Measurements from ENCODE around the gene PLCXD1.

PLCXD1 gene

DNA sequence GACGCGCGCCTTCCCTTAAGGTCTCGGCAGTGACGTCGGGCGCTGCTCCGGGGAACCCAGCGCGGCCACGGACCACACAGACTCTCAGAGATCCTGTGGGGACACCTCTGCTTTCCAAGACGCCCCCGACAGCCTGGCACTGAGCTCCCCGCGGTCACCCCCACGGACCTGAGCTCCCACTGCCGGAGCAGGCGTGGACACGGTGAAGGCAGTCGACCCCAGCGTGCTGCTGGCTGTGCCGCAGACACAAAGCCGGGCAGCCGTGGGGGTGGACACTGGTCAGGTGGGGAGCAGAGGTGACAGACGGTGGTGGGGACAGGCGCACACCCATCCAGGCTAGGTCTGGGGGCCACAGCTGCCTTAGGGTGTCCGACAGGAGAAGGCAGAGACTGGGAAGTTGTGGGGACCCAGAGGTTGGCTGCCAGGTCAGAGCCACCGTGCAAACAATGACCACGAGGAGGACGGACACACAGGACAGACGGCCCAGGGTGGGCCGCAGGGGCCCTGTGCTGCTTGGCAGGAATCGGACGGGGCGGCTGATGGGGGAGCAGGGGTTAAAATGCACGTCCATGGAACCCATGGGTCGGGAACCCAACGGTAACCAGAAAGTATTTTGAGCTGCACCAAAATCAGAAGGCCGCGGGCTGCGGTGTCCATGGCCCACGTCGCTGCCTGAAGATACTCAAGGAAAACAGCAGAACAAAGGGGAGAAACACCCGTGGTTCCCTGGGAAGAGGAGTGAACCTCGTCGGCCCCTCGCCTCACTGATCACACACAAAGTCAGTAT is 54.0 kb downstream of the PLCXD1 start:
- no peak for DNase-seq (ENCODE audit: low read depth)

DNA sequence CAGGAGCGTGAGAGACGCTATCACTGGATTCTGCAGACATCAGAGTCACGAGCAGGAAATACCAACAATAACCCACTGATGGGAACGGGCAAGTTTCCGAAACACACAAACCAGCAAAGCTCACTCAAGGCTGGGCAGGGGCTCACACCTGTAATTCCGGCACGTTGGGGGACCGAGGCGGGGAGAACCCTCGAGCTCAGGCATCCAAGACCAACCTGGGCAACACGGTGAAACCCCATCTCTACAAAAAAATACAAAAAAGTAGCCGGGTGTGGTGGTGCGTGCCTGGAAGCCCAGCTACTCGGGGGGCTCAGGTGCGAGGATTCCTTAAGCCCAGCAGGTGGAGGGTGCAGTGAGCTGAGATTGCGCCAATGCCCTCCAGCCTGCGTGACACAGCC is 54.6 kb downstream of the PLCXD1 start:
- DNase-seq (ENCODE audit: low read depth), result no peak

DNA sequence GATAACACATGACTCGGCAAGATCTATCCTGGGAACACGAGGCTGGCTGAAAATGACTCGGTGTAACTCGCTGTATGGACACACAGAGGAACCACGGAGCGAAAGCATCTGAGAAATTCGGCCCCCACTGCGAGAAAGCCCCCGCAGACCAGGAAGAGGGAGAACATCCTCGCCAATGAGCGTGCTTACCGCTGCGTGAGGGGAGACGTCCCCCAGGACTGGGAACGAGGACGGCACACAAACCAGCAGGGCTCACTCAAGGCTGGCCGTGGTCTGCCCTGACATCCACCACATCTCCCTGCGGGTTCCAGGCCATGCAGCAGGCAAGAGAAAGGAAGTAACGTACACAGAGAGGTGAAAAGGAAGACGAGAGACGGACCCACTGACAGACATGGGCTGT is 55.0 kb downstream of the PLCXD1 start:
- DNase-seq (ENCODE audit: low read depth), result no peak

- DNase-seq (ENCODE audit: low read depth), result no peak
These were observed 56.2 kb downstream of the PLCXD1 start for GRCh38 chrX:337331-337831.

- no peak for DNase-seq (ENCODE audit: low read depth)
These were observed 57.2 kb downstream of the PLCXD1 start for GRCh38 chrX:338281-338835.

DNA sequence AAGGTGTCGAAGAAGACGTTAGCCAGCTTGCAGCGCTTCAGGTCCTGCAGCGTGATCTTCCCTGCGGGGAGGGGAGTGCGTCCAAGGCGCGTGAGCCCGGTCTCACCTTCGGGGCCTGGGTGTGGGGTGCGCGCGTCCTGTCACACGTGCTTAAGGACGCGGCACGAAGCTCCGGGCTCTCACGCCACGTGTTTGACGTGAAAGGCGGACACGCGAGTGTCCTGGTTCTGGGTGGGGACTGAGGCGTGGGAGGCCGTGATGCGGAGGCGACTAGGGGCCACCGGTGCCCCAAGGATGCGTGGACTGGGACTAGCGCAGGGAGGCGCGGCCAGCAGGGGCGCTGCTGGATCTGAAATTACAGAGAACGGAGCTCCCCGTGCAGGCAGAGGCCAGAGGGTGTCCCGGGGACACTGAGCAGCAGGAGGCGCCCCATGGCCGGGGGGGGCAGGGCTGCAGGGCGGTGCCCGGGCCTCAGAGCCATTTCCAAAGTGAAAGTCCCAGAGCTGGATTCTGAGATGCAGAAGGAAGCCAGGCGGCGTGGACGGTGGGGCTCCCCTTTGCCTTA is 57.7 kb downstream of the PLCXD1 start:
- DNase-seq (ENCODE audit: low read depth), result no peak

DNA sequence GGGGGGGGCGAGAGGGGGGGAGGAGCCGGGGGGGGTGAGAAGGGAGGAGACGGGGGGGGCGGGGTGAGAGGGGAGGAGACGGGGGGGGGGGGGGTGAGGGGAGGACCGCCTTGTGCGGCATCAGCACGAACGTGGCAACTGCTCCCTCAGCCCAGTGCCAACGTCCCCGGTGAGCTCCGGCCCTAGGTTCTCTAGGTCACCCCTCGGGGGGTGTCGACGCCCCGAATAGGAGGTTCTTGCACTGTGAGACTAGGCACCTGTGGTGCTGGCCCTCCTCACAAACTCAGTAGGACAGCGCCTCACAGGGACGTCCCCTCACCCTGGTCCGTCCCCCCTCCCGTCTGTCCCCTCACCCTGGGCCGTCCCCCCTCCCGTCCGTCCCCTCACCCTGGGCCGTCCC is 58.9 kb downstream of the PLCXD1 start:
- no peak for DNase-seq (ENCODE audit: low read depth)

DNA sequence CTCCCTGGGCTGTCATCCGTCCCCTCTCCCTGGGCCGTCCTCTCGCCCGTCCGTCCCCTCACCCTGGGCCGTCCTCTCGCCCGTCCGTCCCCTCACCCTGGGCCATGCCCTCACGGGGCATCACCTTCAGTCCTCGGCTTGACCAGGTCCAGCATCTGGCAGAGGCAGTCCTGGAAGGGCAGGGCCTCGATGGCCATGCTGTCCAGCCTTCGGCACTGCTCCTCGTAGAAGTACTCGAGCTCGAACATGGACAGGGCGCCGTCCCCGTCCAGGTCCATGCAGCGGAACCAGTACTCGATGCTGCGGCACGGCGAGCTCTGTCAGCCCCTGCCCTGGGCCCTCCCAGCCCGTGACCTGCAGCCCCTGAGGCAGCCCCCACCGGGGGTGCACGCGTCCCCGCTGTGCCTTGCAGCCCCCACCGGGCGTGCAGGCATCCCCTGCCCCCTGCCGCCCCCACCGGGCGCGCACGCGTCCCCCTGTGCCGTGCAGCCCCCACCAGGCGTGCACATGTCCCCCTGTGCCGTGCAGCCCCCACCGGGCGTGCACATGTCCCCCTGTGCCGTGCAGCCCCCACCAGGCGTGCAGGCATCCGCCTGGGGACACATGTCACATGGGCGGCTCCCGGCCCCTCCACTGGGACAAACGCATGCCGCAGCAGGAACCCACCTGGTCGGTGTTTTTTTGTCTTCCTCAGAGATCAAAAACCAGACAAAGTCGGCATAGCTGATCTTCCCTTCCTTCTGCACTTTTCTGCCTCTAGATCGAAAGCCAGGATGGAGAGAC is 59.7 kb downstream of the PLCXD1 start:
- DNase-seq (ENCODE audit: low read depth), result no peak

DNA sequence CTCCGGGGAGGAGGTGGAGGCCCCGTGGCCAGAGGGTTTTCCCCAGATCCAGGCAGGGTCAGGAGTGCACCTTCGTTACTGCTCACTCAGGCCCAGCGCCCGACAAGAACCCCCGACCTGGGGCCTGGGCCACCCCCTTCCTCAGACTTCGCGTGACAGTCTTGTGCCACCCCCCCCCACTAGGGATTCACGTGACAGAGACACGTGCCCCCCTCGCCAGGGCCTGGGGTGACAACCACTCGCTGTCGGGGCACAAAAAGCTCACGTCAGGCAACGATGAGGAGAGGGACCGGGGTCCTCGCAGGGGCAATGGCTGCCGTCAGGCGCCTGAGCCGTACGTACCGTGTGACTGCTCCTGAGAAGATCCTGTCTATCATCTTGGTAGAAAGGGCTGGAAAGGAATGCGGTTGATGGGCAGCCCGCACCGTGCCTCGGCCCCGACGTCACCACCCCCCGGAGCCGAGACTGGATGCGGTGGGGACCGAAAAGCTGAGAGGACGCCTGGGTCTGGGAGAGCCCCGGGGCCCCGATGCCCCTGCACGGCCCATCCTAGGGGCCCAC is 60.4 kb downstream of the PLCXD1 start:
- DNase-seq (ENCODE audit: low read depth), result no peak

DNA sequence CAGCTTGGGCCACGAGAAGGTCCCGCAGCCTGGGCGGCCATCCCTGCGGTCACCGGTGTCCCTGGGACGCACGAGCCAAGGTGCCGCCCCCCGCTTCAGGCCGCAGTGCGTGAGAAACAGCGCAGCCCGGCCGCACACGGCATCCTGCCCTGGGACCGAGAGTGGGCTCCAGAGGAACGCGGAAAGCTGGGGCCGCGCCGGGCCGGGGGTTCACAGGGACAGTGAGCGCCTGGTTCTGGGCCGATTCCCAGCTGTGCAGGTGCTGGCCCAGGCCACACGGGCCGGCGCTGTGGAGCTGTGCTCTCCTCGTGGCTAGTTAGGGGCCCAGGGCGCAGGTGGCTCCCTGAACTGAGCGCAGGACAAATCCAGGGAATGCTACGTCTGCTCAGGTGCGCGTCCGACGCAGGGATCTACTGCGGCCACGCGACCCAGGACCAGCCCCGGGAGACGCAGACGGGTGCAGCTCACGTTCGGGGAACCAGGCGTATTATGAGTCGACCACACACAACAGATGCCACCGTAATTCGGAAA is 63.3 kb downstream of the PLCXD1 start:
- DNase-seq (ENCODE audit: low read depth), result no peak

DNA sequence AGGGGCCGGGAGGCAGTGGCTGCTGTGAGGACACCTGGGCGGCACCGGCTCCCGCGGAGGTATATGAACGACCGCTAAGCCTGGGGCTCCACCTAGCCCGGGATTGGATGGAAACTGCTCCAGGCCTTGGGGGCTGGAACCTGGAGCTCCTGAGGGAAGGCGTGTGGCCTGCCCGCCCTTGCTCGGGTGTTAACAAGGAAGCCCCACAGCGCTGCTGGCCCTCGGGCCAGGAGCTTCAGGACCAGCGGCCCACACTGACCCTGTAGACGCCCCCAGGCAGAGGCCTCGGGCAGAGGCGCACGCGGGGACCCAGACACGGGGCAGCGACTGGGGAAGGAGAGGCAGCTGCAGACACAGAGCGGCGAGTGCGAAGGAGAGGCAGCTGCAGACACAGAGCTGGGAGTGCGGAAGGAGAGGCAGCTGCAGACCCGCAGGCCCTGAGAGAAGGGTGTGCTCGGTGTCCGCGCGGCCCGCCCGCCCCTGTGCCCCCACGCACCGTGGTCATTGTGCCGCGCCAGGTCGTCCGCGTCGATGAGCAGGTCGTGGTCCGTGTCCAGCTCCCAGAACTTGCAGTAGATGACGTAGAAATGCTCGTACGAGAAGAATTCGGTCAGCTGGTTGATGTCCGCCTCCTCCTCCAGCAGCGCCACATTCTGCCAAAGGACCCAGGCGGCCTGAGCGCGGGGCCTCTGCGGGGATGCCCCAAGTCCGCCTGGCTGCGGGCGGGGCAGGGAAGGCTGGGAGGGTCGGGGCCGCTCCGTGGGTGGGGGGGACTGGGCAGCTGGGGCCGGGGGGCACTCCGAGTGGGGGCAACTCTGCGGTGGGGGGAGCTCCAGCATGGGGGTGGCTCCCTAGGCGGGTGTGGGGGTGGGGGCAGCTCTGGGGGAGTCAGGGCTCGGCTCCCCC is 64.1 kb downstream of the PLCXD1 start:
- DNase-seq (ENCODE audit: low read depth), result no peak

GRCh38 chrX:346034-346813 is 65.0 kb downstream of the PLCXD1 start:
- DNase-seq (ENCODE audit: low read depth), result no peak

DNA sequence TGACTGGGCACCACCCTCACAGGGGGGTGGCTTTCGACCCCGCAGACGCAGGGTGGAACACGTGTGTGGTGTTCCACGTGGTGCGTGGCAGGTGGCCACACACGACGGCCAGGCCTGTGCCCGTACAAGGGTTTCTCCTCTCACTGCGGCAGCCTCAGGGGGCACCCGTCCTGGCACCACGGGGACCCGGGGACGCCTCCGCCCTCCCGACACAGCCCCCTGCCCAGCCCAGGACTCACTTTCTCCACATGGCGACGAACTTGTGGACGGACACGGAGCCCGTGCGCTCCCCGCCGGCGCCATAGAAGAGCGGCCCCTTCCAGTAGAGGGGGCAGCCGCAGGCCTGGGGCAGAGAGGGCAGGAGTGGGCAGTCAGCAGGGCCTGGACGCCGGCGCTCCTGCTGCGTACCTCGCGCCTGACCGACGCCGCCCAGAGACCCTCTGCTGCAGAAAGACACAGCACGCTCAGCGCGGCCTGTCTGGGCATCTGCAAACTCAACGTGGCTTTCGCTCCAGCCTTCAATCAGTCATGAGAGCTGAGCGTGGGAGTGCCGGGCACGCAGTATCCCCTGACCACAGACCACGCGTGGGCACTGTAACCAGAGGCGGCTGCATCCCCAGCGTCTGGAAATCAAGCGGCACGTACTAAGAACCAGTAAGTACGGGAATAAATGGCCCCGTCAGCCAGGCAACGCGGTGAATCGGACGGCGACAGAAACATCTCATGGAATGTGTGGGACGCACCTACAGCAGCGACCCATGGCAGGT is 66.4 kb downstream of the PLCXD1 start:
- DNase-seq (ENCODE audit: low read depth), result no peak

- no peak for DNase-seq (ENCODE audit: low read depth)
These were observed 67.4 kb downstream of the PLCXD1 start for GRCh38 chrX:348461-349117.

DNA sequence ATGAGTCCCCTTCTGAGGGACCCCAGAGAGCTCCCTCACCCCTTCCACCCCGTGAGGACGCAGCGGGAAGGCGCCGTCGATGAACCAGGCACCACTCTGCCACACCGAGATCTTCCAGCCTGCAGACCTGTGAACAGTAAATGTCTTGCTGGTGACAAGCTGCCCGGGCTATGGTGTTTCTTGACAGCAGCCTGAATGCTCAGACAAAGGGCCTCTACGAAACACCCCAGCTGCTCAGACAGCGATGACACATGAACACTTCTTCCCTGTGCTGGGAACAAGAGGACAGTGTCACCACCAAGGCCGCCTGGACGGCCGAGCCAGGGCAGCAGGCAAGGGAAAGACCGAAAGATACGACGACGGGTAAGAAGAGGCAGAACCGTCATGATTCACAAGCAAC is 68.0 kb downstream of the PLCXD1 start:
- no peak for DNase-seq (ENCODE audit: low read depth)

DNA sequence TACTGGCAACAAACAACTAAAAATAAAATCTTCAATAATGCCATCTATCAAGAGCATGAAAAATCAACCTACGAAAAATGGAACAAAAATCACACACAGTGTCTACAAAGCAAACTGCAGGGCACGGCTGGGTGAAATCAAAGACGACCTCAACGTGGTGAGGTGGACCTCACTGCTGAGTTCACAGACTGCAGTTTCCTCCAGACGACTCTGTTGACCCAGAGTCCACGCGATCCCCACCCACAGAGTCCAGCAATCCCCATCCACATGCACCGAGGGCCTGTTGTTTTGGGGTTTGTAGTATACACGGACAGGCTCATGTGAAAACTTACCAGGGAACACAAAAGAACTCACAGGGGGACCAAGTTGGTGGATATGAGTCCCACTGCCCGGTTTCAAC is 68.5 kb downstream of the PLCXD1 start:
- DNase-seq (ENCODE audit: low read depth), result no peak

DNA sequence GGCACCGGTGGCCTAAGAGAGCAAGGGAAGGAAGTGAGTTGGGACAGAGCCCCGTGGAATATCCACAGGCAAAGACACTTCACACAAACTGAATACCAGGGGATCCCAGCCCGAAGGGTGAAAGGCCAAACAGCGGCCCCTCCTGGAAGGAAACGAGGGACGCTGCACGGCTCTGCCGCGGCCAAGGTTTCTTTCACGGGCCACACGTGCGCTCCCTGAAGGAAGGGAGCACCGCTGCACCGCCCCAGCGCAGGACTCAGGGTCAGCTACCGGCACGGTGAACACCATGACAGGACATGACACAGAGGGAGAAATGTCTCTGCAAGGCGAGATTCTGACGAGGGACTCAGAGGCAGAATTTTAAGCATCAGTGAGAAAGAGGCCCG is 69.0 kb downstream of the PLCXD1 start:
- DNase-seq (ENCODE audit: low read depth), result no peak

GRCh38 chrX:350534-351323 is 69.5 kb downstream of the PLCXD1 start:
- no peak for DNase-seq (ENCODE audit: low read depth)

All from stimulated activated CD8-positive, alpha-beta memory T cell treated with anti-CD3 and anti-CD28 coated beads, Interleukin-4, amount 100 ng/mL, for 24 hours (primary cell).